HL-60 (cell line): ENCODE data around the gene KIF12.

Experiments
- CTCF ChIP-seq: IDR thresholded peaks from one replicate; pipeline ENCODE4 v1.5.1; 2011; ENCODE audit warnings: low read length, control low read depth, inconsistent platforms; ENCODE audit not compliant: insufficient read depth
- GABPA ChIP-seq: IDR thresholded peaks from 2 replicates; pipeline ENCODE4 v1.6.1; 2012; ENCODE audit warnings: low read depth
- POLR2AphosphoS5 ChIP-seq: IDR thresholded peaks from 2 replicates; pipeline ENCODE4 v1.6.1; 2012; ENCODE audit warnings: low read depth
- REST ChIP-seq: IDR thresholded peaks from 2 replicates; pipeline ENCODE4 v1.6.1; 2012; ENCODE audit warnings: low read depth; ENCODE audit not compliant: insufficient replicate concordance
- SPI1 ChIP-seq: IDR thresholded peaks from 2 replicates; pipeline ENCODE4 v1.6.1; 2012; ENCODE audit warnings: low read depth, mild to moderate bottlenecking, borderline replicate concordance

GRCh38 chr9:114115654-114116125 lies 16.6 kb upstream of the KIF12 start:
- no peak for TF ChIP-seq CTCF
- TF ChIP-seq REST, result no peak
- TF ChIP-seq POLR2AphosphoS5, result no peak
- no peak for TF ChIP-seq GABPA
- TF ChIP-seq SPI1, result no peak
